Measurements from ENCODE around the gene GABRP.
A peak's percentile ranks its signal among the peaks of the same experiment; 100 is the strongest.
"Not testable (repeated sequence)": the region's sequence is repeated elsewhere in the genome, so short reads cannot be mapped to it uniquely, and the experiment has no call there.

Gene GABRP

DNA sequence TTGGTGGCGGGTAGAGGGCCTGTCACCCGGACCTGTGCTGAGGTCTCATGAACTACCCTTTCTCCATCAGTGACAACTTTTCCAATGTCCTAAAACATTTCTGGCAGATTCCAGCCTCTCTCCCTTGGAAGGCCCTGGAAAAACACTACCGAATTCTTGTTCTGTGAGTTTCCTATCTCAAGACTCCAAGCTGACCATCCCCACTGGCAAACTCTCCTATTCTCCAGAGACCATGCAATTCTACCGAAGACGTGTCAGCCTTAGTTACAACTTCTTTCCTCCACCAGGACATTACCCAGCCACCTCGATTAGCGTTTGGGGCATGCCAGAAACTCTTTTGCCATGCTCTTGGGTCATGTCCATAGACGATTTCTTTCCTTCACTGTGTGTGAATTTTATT is 26.8 kb upstream of the GABRP start:
- DNase-seq: no peak

DNA sequence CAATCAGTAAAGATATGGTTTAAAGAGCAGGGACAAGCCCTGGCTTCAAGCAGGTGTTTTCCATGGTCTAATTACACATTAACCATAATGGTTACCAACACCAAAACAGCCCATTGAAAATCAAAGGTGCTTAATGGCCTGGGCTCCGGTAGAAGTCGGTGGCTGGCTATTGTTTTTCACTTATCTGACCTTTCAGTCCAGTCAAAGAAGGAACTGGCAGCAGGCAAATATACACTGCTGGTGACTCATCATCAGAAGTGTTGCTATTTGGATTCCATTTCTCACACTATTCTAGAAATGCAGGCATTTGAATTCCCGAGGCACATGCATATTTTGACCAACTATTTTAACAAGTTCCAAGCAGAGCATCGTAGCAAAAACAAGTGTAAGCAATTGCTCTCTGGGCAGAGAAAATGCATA is 26.3 kb upstream of the GABRP start:
- no peak for DNase-seq

DNA sequence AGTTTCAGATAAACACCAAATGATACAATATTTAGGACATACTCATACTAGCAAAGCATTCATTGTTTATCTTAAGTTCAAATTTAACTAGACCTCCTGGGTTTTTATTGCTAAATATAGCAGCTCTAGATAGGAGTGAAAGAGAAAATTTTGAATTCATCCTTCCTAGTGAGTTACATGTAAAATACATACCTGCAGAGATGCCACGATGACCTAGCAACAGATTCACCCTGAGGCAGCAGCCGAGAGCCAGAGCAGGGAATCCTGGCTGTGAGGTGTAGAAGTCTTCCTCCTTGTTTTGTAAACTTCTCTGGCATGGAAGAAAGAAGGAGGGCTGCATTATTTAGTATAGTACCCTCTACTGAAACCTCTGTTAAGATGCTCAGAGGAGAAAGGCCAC is 25.9 kb upstream of the GABRP start:
- DNase-seq: no peak

DNA sequence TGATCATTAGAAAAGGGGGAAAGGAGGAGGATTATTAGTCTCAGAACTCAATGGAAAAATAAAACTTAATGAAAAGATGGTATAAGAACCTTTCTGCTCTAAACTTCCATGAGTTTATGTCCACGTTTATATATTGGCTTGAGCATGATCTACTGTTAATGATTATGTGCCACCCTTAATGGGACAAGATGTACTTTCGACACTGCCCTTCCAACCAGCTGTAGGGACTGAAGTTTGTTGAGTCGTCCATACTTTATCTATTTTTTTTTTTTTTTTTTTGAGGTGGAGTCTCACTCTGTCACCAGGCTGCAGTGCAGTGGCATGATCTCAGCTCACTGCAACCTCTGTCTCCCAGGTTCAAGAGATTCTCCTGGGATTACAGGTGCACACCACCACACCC is 25.0 kb upstream of the GABRP start:
- DNase-seq: no peak

DNA sequence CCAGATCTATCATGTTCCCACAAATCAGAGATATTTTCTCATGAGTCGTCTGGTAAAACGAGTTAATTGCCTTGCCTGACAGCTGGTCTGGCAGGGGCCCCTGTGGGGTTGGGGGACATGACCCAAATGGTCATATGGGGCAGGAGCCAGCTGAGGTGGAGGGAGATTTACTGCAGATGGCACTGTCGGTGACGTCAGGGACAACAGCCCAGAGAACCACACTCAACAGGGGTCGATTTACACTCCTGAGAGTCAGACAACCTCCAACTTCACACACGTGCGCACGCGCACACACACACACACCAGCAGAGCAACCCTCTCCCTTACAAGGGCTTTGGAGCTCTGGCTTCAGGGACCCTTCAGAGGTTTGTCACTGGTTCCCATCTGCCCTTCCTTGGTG is 23.4 kb upstream of the GABRP start:
- DNase-seq: no peak

DNA sequence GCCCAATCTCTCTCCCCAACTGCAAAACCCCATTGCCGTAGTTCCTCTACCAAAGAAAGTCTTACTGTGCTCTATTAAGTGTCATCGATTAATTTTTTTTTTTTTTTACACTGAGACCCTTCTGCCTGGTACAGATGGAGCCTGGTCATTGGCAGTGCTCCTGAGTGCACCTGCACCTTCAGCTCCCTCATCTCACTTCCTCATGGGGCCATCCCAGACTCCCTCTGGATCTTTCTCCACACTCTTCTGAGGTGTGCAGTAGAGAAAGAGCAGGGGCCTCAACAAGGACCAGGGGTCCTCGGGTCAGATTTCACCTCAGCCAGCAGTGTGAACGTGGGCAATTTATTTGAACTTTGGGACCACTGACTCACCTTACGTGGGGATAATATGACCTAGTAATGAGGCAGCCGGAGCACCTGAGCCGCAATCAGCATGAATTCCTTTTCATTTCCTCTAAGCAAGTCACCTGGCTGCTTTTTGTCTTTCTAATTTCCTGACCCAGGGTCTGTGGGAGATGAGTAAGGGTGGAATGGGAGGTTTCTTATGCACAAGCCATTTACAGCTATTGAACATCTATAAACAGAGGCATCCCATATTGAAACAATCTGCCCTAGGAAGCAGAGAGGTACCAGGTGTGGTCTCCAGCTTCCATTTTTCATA is 22.3 kb upstream of the GABRP start:
- no peak for DNase-seq

DNA sequence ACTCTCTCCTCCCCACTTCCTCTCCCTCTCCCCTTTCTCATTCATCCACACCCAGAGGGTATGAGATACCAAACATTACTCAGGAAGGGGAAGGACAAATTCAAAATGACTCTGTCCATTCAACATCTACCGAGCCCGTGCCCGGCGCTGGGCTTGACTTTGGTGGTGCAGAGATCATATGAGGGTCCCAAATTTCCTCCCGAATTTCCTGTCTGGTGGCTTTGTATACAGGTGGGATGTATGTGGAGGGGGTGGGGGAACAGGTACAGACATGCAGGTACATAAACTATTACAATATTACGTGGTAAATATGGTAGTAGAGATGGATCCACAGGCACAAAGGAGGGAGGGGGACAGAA is 21.8 kb upstream of the GABRP start:
- no peak for DNase-seq

DNA sequence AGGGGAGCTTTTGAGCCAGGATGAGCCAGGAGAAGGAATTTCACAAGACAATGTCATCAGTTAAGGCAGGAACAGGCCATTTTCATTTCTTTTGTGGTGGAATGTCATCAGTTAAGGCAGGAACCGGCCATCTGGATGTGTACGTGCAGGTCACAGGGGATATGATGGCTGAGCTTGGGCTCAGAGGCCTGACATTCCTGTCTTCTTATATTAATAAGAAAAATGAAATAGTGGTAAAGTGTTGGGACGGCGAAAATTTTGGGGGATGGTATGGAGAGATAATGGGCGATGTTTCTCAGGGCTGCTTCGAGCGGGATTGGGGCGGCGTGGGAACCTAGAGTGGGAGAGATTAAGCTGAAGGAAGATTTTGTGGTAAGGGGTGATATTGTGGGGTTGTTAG is 21.2 kb upstream of the GABRP start:
- DNase-seq: not testable (repeated sequence)

GRCh38 chr5:170765868-170766267 is 17.7 kb upstream of the GABRP start:
- DNase-seq: not testable (repeated sequence)

DNA sequence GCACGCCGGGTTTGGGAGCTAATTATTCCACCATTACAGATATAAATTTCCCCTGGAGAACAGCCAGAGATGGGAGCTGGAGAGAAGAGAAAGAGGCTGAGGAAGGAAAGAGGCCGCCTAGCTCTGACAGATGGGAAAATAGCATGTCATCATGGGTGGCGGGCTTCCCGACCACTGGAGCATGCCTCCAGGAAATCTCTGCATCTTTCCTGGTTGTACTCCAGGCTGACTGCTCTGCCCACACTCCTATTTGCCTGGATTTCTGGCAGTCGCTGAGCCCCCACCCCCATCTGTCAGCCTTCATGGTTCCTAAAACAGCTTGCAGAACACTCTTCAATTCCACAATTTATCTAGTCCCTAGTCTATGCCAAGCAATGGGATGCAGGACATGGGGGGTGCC is 14.3 kb upstream of the GABRP start:
- DNase-seq: no peak

- no peak for DNase-seq
Measured at GRCh38 chr5:170769898-170770416, 13.6 kb upstream of the GABRP start.

DNA sequence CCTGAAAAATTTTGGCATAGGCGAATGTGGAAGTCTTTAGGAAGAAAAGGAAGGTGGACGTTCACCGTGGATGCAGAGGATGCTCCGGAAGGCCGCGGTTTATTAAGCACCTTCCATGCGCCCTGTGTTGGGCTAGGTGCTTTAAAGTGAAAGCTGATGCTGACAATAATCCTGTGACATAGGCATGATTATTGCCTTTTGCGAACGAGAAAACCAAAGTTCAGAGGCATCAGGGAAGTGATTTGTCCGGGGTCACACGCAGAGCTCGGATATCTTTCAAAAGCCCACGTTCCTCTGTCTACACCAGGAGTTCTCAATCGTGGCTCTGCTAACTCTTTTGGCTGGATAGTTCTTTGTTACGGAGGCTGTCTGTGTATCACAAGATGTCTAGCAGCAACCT is 12.0 kb upstream of the GABRP start:
- no peak for DNase-seq

GRCh38 chr5:170773024-170773985 is 10.2 kb upstream of the GABRP start:
- DNase-seq: no peak

DNA sequence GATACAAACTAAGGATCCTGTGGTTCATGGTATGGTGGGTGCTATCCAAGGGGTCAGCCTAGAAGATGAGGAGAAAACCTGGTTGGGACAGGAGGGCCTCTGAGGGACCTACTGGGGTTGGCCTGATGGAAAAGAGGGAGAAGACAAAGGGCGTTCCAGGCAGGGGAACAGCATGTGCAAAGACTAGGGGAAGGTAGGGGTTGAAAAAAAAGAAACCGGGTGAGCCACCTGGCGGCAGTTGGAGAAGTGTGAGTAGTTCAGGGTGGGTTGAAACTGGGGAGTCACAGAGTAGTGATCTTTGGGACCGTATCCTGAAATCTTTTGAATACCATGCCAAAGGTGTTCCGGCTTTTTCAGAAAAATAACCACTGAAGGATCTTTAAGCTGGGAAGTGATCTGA is 8.7 kb upstream of the GABRP start:
- DNase-seq: no peak

DNA sequence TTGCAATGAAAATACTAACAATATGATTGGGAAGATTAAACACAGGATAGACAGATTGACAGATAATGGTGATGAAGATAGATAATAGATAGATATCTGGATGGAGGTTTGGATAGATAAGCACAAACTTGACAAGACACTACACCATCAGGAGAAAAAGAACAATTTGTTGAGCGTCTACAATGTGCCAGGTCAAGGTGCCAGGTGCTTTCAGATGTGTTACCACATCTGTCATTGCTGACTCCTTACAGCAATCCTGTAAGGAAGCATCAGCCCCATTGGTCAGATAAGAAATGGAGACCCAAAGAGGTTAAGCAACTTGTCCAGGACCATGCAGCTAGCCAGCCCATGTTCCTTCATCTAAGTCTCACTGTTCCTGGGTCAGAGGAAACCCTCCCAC is 1.6 kb upstream of the GABRP start:
- DNase-seq: no peak

DNA sequence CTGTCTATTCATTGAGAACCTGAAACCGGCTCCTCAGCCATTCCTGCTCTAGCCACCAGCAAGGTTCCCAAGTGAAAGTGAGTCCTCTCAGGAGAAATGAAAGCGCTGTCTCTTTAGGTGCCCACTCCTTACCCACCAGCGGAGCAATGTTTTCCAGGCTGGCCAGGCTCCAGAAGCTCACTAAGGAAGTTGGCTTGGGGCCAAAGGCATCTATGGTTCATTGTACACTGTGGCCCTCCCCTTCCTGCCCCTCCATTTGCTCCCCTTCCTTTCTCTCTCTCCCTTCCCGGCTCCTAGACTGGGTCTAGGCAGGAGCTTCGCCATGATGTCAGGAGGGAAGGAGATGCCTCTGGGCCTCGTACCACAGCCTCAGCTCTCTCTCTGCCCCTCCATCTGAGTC is 1.1 kb upstream of the GABRP start:
- peak; percentile 33 for DNase-seq

DNA sequence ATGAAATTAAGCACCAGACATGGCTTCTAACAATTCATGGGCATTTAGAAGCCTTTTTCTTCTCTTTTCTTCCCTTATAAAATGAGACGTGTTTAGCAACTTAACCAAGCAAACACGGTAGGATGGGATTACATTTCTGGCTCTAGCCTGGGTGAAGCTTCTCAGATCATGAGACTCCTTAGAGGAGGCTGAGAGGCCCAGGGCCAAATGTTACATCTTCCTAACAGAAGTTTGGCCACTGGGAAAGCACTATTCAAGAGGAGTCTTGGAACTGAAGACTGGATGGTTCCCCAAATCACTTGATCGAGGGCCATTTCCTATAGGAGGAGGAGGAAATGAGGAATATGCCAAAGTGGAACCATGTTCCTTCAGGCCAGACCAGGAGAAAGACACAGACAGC is 1.9 kb downstream of the GABRP start:
- no peak for DNase-seq

GRCh38 chr5:170787216-170787615 is 3.7 kb downstream of the GABRP start:
- DNase-seq: no peak

- DNase-seq: no peak
Measured at GRCh38 chr5:170788626-170789304, 5.2 kb downstream of the GABRP start.

- peak; percentile 51 for DNase-seq
Measured at GRCh38 chr5:170791325-170791954, 7.9 kb downstream of the GABRP start.

DNA sequence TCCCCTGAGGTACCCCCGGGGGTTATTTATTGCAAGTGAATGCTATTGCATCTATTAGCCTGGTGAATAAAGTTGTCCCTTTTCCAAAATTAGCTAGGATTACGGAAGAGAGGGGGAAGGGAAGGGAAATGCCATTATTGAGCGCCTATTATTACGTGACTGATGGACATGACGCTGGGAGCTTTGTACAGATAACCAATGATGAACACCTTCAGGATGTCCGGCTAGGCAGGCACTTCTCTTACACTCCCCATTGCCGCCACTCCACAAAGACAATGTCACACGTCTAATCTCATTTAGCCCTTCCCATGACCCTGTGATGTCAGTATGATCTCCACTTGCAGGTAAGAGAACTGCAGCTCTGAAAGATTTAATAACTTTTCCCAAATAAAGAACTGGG is 9.4 kb downstream of the GABRP start:
- DNase-seq: no peak

GRCh38 chr5:170795154-170795553 is 11.6 kb downstream of the GABRP start:
- DNase-seq: no peak

DNA sequence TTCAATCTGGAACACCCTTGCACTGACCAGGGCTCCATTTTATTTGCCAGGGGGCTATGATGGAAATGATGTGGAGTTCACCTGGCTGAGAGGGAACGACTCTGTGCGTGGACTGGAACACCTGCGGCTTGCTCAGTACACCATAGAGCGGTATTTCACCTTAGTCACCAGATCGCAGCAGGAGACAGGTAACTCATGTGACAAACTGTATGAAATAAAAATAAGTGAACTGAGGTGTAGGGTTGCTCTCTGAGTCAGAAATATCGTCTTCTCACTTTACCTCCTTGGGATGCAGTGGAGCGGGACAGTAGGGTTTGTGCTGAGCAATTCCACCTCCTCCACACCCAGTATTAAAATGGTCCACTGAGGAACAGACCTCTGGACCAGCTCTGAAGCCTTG is 22.1 kb downstream of the GABRP start:
- DNase-seq: no peak
